ENCODE results near the gene EXOSC5.
"Not testable (repeated sequence)": the region's sequence is repeated elsewhere in the genome, so short reads cannot be mapped to it uniquely, and the experiment has no call there.

The EXOSC5 gene

DNA sequence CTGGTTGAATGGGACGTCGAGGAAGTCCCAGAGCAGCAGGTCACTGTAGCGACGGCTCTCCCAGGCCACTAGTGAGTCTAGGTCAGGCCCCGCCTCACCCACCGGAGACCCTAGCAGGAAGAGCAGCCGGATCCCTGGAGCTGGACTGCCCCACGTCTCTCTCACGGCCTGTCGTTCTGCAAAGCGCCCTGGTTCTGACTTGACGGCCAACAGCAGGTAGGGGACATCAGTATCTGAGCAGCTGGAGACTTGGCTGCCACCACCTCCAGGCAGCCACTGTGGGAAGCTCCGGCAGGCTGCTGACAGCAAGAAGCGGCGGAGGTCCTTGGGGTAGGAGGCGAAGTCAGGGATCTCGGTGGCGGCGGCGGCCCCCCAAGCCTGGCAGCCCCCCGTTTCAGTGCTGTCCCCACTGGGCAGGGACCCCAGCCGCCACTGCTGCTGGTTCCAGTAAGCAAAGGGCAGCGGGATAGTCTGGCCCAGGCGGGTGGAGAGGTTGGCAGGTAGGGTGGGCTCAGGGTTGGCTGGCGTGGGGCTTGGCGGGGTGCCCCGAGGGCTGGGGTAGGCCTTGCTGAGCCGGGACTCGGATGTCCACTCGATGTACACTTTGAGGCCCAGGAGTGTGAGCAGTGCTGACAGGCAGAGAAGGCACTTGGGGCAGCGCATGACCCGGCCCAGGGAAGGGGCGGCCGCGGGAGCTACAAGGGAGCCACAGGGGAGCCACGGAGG, 29.1 kb upstream of the EXOSC5 start:
- no peak for DNase-seq

DNA sequence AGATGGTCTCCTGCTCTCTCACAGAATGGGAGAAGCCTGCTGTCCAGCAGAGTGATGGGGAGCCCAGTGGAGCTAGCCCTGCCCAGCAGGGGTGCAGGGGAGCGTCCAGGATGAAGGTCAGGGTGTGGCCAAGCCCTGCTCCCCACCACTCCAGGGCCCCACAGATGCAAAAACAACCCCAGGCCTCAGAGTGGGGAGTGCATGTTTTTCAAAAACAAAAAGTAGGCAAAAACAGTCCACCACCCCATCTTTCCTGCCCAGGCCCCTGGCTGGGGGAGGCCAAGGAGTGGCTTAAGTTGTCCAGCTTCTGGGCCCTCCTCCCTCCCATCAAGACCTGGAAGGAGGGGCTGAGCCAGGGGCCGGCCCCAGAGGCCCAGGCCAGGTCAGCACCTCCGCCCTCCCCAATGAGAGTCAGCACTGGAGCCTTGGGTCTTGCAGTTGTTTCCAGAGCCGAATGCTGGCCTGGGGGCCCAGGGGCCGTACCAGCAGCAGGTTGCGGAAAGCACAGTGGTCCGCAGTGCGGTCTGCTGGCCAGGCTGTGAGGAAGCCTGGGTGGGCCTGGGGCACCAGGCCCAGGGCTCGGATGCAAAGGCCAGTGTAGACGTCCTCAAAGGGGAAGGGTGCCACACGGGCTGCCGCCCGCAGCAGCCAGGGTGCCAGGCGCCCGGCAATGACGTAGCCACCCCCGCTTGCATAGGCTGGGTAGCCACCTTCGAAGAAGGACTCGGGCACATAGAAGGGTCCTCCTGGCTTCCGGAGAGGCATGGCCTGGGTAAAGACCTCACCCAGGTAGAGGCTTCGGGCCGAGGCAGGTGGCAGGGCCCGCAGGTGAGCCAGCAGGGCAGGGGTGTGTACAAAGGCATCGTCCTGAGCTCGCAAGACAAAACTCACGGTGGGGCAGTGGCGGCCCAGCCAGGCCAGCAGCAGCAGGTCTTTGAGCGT, 28.3 kb upstream of the EXOSC5 start:
- DNase-seq = no peak

DNA sequence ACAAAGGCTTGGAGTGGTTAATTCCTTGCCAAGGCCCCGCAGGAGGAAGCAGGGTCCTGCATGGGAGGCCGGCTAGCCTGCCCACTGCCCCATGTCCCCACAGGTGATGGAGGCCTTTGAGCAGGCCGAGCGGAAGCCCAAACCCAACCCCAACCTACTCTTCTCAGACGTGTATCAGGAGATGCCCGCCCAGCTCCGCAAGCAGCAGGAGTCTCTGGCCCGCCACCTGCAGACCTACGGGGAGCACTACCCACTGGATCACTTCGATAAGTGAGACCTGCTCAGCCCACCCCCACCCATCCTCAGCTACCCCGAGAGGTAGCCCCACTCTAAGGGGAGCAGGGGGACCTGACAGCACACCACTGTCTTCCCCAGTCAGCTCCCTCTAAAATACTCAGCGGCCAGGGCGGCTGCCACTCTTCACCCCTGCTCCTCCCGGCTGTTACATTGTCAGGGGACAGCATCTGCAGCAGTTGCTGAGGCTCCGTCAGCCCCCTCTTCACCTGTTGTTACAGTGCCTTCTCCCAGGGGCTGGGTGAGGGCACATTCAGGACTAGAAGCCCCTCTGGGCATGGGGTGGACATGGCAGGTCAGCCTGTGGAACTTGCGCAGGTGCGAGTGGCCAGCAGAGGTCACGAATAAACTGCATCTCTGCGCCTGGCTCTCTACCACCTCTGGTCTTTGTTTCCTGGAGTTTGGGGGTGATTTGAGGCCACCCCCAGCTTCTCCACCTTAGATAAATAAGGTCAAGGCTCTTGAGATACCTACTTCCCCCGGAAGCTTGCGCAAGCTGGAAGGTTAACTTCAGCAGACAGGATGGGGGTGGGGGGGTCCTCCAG, 27.4 kb upstream of the EXOSC5 start:
- DNase-seq = no peak

DNA sequence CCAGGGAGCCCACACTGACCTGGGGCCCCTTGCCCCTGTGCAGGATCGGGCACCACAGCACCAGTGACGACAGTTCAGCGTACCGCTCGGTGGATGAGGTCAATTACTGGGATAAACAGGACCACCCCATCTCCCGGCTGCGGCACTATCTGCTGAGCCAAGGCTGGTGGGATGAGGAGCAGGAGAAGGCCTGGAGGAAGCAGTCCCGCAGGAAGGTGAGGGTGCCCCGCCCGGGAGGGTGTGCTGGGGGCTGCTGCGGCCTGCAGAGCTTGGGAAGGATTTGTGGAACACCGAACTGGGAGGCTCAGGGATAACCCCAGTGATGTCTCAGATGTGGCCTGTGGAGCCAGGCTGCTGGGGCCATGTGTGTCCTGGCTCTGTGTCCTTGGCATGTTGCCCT, 25.8 kb upstream of the EXOSC5 start:
- DNase-seq = no peak

DNA sequence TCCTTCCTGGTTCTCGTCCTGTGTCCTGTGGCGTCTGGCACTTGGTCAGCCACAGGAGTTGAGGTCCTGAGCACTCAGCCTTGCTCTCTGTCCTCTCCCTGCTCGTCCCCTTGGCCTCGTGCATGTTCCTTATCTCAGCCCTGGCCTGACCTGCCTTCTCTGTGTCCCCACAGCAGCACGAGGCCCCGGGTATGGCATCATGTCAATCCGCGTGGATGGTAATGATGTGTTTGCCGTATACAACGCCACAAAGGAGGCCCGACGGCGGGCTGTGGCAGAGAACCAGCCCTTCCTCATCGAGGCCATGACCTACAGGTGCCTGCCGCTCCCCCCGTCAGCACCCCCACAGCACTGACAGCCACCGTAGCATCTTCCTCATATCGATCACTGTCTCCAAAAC, 25.3 kb upstream of the EXOSC5 start:
- no peak for DNase-seq

DNA sequence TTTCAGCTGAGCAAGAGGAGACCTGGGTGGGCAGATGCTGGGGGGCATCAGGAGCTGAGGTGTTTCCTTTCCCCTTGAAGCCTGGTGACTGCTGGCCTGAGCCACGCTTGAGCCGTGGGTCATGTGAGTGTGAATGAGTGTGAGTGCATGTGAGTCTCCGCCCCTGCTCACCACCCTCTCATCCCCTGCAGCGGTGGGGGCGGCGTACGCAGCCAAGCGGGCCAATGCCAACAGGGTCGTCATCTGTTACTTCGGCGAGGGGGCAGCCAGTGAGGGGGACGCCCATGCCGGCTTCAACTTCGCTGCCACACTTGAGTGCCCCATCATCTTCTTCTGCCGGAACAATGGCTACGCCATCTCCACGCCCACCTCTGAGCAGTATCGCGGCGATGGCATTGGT, 24.8 kb upstream of the EXOSC5 start:
- DNase-seq = no peak

DNA sequence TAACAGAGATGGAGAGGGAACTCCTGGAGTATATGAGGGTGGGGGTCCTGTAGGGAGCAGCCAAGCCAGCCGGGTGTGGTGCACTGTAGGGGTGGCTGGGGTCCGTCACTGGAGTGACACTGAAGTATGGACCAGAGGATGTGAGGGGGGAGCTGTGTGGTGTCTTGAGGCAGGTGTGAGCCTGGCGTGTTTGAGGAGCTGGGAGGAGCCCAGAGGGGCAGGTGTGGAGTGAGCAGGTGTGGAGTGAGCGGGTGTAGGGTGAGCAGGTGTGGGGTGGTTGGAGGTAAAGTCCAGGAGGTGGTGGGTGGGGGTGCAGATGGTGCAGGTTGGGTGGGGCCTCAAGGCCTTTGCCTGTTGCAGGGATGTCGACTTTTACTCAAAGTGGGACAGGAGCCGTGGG, 24.2 kb upstream of the EXOSC5 start:
- no peak for DNase-seq

DNA sequence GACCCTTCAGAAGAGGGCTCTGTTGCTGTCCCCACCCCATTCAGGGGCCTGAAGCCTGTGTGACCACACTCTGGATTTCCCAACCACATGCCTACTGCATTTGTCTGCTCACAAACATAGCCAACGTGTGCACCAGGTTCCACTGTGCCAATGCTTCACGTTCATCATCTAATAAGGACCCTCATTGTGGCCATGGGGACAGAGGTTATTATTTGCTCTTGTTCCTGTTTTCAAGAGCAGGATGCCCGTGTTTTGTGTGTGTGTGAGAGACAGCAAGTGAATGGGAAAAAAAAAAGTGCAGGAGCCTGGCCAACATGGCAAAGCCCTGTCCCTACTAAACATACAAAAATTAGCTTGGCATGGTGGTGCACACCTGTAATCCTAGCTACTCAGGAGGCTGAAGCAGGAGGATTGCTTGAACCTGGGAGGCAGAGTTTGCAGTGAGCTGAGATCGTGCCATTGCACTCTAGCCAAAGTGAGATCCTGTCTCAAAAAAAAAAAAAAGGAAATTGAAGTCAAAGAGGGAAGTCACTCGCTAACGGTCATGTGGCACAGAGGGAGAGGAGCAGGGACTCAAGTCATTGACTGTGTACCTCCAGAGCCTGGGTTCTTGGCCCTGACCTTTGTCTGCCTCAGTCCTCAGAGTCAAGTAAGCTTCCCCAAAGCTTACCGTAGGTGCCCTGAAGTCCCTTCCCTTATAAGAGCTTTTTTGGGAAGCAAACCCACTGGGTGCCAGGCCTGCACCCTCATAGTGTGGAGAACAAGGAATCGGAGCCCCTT, 23.1 kb upstream of the EXOSC5 start:
- no peak for DNase-seq

DNA sequence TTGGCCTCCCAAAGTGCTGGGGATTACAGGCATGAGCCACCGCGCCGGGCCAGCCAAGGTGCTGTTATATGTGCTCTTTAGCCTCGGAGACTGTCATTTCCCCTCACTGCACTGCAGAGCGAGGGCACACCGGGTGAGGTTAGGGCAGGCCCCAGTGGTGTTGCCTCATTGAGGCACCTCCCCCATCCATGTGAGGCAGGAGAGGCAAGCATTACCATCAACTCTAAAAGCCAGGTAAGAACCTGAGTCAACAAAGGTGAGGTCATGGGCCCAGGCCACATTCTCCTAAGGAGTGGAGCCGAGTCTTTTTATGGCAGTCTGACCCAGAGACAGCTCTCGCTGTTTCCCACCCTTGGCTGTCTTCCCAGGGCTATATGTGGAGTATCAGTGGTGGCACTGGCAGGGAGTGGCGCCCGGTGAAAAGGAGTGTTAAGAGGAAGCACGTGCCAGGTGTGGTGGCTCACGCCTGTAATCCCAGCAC, 19.1 kb upstream of the EXOSC5 start:
- no peak for DNase-seq

DNA sequence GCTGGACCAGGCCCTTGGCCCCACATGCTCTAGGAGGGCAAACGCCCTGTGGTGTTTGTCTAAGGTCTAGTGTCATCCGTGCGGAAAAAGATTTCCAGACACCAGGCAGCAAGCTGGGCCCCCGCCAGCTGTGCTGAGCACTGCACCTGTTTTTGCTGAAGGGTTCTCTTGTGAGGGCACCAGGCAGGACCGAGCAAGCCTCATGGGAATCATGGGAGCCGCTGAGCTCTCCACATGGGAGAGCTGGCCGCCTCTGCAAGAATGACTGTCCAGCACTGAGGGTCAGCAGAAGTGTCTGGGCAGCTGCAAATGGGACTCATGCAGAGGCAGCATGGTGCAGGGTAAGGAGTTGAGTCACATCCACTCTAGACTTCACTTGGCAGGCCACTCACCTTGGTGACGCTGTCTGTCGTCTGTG, 18.0 kb upstream of the EXOSC5 start:
- DNase-seq = no peak

DNA sequence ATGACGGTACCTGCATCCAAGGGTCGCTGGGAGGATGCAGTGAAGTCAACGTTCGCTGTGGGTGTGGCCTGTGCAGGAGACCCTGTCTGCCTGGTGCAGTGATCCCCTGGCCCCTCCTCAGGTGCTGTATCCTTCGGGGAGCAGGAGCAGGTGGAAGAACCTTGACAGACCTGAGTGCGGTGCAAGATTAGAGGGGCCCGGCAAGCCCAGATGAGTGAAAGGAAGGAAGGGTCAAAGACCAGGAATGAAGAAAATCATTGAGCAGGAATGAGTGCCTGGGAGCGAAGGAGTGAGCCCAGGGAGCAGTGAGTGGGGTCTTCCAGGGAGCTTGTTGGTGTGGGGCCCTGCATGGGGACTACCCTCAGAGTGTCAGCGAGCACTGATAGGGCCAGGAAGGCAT, 17.3 kb upstream of the EXOSC5 start:
- no peak for DNase-seq

DNA sequence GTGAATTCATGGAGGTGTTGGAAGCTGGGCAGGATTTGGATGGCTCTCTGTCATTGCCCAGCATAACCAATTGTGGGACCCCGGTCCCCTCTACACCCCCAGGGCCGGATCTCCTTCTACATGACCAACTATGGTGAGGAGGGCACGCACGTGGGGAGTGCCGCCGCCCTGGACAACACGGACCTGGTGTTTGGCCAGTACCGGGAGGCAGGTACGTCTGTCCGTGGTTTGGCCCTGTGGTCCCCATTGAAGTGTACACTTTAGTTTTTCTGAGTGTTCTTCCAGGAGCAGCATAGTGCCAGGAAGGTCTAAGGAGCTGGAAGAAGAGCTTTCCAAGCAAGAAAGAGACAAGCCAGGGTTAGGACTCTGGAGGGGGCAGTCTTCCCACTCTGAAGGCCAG, 16.8 kb upstream of the EXOSC5 start:
- no peak for DNase-seq

DNA sequence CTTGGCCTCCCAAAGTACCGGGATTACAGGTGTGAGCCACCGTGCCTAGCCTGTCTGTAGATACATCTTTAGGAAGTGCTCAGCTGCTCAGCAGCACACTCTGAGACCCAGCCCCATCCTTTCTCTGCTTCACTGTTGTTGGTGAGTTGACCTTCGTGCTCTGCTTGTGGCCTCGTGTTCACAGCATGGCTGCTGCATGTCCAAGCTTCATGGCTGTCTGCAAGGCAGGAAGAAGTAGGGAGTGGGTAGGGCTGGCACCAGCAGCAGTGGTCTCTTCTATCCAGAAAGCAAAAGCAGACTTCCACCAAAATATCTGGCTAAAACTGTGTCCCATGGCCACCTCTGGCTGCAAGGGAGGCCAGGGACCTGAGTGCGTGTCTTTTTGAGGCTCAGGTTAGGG, 15.8 kb upstream of the EXOSC5 start:
- no peak for DNase-seq

DNA sequence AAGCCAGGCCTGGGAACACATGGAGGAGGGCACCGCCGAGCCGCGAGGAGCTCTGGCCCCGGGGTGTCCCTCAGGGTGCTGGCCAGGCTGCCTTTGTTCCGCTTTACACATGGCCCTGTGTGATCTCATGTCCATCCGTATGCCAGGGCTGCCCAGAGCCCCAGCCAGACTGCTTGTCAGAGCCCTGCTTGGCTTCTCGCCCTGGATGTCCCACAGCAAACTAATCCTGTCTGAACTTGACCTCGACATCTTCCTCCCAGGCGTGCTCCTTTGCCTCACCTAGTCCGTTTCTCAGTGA, 14.8 kb upstream of the EXOSC5 start:
- DNase-seq = no peak

DNA sequence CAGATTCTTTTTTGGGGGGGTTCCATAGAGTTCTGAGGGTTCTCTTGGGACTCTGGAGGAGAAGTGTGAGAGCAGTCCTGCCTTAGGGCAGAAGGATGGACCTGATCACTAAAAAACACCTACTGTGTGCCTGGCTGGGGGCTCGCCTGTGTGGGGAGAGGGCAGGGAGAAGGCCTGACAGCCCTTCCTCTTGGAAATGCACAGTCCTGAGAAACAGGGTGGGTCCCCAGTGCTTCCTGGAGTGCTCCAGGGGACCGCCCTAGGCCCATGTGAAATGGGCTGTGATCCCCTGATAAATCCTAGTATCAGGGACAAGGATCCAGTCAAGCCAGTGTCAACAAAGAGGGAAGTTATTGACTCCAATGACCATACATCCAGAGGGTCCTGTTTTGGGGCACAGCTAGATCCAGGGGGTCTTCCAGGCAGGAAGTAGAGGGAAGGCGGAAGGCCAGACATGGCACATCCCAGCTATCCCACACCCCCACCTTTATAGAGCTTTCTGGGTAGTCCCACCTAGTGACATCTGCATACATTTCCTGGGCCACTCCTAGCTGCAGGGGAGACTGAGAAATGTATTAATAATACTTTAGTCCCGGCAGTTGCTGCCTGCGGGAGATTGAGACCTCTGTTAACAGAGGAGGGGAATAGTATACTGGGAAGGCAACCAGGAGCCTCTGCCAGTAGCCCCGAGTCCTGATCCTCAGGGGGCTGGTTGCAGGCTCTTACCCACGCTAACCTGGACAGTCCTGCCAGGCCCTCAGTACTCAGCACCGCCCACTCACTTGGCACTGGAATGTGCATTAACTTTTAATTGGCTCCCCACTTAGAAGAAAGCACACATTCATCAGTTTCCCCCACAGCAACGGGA, 14.2 kb upstream of the EXOSC5 start:
- DNase-seq = no peak

DNA sequence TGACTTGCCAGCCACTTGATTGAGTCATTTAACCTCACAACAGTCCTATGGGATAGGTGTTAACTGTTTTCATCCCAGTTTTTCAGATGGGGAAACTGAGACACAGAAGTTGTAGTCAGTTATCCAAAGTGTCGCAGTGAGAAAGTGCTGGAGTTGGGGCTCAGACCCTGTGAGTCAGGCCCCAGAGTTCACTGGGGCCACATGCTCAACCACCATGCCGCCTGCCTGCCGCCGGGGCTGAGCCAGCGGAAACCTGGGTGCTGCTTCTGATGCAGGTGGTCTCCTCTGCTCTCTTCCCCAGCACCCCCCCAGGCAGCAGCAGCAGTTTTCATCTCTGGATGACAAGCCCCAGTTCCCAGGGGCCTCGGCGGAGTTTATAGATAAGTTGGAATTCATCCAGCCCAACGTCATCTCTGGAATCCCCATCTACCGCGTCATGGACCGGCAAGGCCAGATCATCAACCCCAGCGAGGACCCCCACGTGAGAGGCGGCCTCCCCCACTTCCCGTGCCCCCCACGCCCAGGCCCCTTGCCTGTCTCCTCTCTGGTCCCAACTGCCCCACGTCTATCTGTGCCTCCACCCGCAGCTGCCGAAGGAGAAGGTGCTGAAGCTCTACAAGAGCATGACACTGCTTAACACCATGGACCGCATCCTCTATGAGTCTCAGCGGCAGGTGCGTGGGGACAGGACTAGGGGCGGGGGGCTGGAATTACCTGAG, 13.3 kb upstream of the EXOSC5 start:
- DNase-seq = no peak

DNA sequence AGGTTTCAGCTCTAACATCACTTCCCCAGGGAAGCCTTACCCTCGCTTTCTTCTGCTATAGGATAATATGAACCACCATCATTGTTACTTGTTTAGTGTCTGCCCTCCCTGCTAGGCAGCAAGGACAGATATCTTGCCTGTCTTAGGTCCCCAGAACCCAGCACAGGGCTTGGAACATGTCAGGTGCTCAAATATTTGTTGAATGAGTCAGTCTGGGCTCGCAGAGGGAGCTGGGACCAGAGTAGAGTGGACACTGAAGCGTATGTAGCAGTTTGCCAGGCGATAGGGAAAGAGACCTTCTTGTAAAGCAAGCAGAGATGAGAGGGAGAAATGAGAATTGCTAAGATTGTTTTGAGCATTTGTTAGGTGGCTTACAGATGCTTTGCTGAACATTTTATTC, 12.1 kb upstream of the EXOSC5 start:
- DNase-seq = no peak

DNA sequence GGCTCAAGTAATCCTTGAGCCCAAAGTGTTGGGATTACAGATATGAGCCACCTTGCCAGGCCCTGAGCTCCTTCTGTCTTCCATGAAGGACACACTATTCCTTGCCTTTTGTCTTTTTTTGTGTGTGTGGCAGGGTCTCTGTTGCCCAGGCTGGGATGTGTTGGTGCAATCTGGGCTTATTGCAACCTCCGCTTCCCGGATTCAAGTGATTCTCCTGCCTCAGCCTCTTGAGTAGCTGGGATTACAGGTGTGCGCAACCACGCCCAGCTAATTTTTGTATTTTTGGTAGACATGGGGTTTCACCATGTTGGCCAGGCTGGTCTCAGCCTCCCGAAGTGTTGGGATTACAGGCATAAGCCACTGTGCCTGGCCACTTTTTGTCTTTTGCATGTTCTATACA, 11.7 kb upstream of the EXOSC5 start:
- not testable (repeated sequence) for DNase-seq

DNA sequence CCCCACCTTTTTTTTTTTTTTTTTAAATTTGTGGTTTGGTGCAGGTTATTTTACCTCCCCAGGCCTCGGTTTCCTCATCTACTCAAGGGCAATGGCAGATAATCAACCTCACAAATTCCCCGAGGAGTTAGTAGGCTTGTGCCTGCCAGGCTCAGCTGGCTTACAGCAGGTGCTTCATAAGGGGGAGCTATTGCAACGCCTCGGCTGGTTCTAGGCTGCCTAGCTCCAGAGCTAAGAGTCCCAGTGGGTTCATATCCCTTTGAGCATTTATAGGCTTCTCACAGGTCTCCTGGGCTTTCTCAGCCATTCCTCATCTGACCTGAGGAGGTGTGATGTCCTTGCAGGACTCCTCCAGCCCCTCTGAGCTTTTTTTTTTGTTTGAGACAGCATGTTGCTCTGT, 11.1 kb upstream of the EXOSC5 start:
- no peak for DNase-seq

DNA sequence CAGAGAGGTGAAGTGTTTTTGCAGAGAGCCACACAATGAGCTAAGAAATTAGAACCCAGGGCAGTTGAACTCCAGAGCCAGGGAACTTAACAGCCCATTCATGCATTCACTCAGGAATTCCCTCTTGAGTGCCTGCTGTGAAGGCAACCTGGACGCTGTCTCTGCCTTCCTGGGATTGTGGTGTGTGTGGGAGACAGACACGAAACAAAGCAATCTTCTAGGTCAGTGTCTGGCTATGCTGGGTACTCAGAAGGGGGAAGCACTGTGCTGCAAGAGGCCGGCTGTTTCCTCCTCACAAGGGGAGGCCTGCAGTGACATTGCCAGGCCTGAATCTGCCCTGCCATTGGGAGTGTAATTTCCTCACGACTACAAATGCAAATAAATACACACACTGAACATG, 10.1 kb upstream of the EXOSC5 start:
- no peak for DNase-seq

DNA sequence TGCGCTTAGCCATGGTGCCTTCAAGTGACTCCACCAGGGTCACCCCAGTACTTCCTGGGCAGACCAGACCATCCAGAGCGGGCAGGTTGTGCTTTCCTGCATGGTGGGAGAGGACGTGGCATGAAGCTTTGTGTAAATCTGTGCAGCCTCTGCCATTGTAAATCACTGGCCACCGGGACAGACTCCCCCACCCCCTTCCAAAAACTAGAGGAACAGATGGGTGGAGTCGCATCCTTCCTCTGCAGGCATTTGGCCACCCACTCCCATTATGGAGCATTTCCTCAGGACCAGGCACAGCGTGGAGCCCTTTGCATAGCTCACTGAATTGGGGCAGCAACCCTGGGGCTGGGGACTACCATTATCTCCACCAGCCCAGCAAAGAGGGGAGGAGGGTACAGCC, 8.6 kb upstream of the EXOSC5 start:
- no peak for DNase-seq
